Femur (tissue), 1 donor: ENCODE measurements around the gene SLAIN2.
"Not testable (repeated sequence)": the region's sequence is repeated elsewhere in the genome, so short reads cannot be mapped to it uniquely, and the experiment has no call there.

Experiments used
- DNase-seq: peaks from one replicate; pipeline ENCODE4 v3.0.0-alpha.2; 2017

The SLAIN2 gene

GRCh38 chr4:48370260-48371134 lies 29.2 kb downstream of the SLAIN2 start:
- no peak for DNase-seq

- no peak for DNase-seq
Observed at GRCh38 chr4:48372272-48372671, 30.9 kb downstream of the SLAIN2 start.

DNA sequence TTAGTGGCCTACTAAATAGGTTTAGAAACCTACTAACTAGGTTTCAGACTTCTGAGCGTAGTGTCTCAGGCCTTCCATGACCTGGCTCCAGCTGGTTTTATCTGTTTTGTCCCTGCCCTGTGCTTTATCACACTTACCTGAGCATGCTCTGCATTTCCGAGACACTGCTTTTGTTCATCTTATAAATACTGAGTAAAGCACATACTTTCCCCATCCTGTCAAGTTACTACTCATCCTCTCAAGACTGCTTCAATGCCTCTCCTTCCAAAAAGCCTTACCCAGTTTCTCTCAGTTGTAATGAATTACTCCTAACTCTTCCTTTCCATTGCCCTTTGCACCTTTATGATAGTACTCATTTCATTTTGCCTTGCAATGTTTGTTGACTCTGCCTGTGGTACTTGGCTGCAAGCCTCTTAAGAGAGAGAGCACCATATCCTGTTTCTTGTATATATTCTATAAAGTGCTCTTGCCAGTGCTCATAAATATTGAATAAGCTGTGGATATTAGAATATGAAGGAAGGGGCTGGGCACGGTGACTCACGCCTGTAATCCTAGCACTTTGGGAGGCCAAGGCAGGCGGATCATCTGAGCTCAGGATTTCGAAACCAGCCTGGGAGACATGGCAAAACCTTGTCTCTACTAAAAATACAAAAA lies 34.4 kb downstream of the SLAIN2 start:
- DNase-seq = no peak

GRCh38 chr4:48379587-48380180 lies 38.4 kb downstream of the SLAIN2 start:
- no peak for DNase-seq

DNA sequence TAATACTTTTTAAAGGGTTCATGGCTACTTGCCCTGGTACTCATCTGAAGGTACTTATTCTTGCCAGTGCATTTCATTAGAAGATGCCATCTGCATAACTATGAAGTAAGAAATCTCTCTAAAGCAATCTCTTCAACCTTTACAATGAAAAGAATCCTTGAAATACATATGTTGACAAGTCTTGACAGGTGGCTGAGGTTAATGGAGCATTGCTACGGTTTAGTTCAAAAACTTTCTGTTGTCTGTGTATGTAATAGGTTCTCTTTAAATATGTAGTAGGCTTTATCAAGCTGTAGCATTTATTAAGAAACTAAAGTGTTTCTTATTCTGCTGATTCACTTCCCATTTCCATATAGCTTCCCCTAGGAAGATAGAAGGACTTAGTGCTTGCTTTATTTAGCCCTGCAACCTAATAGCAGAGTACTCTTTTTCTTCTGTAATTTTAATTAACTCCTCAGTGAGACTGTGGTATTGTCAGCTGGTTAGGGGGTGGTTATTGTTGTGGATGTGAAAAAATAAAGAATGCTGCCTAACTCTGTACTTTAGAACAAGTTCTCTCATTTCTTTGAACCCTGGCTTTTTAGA lies 39.3 kb downstream of the SLAIN2 start:
- no peak for DNase-seq

DNA sequence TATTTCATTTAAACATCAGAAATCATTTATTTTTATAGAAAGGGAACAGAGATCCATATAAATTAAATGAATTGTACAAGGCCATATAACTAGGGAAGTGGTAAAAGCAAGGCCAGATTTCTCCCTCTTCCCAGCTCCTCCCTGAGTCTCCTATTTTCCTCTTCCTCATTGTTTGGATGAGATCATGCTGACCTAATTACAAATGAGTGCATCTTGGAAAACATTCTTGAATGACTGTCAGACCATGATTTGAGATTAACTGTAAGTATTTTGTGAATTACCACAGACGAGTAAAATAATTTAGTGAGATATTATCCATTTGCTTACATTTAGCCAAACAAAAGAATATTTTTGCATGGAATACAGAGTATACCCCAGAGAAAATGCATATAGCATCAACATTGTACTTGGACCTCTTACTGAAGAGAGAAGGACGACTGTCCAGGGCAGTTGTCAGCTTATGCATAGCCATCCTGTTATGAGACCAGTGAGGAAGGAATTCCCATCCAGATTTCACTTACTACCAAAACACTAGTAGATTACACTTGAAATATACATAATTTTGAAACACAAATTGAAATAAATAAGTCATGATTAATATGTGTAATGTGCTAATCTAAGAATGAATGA lies 47.3 kb downstream of the SLAIN2 start:
- DNase-seq = no peak

- DNase-seq = no peak
Observed at GRCh38 chr4:48396043-48396442, 54.7 kb downstream of the SLAIN2 start.

GRCh38 chr4:48400416-48400815 lies 59.1 kb downstream of the SLAIN2 start:
- DNase-seq = no peak

- no peak for DNase-seq
Observed at GRCh38 chr4:48403358-48403757, 62.0 kb downstream of the SLAIN2 start.

- DNase-seq = no peak
Observed at GRCh38 chr4:48403779-48404178, 62.5 kb downstream of the SLAIN2 start.

GRCh38 chr4:48405924-48406323 lies 64.6 kb downstream of the SLAIN2 start:
- no peak for DNase-seq

DNA sequence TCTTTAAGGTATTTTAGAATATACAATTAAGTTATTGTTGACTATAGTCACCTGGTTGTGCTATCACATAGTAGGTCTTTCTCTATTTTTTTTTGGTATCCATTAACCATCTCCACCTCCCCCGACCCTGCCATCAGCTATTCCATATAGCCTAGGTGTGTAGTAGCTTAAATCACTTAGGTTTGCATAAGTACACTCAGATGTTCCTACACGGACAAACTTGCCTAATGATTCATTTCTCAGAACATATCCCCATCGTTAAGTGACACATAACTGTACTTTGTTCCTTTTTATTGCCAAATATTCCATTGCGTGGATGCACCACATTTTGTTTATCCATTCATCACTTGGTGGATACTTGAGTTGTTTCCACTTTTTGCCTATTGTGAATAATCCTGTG lies 67.9 kb downstream of the SLAIN2 start:
- no peak for DNase-seq

GRCh38 chr4:48410812-48411211 lies 69.5 kb downstream of the SLAIN2 start:
- DNase-seq = no peak

GRCh38 chr4:48420144-48420543 lies 78.8 kb downstream of the SLAIN2 start:
- no peak for DNase-seq

- DNase-seq = no peak
Observed at GRCh38 chr4:48421101-48421500, 79.8 kb downstream of the SLAIN2 start.

DNA sequence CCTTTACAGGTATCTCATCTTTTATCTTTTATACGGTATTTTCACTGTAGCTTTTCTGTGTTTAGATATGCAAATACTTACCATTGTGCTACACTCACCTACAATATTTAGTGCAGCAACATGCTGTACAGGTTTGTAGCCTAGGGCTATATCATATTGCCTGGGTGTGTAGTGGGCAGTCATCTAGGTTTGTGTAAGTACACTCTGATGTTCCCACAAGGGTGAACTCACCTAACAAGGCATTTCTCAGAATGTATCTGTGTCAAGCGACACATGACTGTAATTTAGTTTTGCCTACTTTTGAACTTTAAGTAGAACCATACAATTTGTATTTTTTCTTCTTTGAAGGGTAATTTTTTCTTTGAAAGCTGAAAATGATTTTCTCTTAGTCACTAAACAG lies 87.6 kb downstream of the SLAIN2 start:
- DNase-seq = no peak

- no peak for DNase-seq
Observed at GRCh38 chr4:48429709-48430474, 88.6 kb downstream of the SLAIN2 start.

GRCh38 chr4:48431401-48431800 lies 90.1 kb downstream of the SLAIN2 start:
- DNase-seq = no peak

GRCh38 chr4:48432017-48432416 lies 90.7 kb downstream of the SLAIN2 start:
- DNase-seq = no peak

GRCh38 chr4:48436318-48436717 lies 95.0 kb downstream of the SLAIN2 start:
- DNase-seq = no peak

- DNase-seq = no peak
Observed at GRCh38 chr4:48439988-48440387, 98.7 kb downstream of the SLAIN2 start.

DNA sequence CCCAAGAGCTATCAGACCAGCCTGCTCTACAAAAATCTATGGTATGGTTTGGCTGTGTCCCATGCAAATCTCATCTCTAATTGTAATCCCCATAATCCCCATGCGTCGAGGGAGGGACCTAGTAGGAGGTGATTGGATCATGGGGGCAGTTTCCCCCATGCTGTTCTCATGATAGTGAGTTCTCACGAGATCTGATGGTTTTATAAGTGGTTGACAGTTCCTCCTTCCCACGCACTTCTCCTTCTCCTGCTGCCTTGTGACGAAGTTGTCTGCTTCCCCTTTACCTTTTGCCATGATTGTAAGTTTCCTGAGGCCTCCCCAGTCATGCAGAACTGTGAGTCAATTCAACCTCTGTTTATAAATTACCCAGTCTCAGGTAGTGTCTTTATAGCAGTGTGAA lies 99.6 kb downstream of the SLAIN2 start:
- DNase-seq = not testable (repeated sequence)
